ENCODE results near the gene DKK3. TPM values are rescaled to one million over a fixed set of nuclear protein-coding genes. Genes with fewer than 3 reads are reported as not detected.

The DKK3 gene
- 223 and 521 TPM in 2 replicates for total RNA-seq

DNA sequence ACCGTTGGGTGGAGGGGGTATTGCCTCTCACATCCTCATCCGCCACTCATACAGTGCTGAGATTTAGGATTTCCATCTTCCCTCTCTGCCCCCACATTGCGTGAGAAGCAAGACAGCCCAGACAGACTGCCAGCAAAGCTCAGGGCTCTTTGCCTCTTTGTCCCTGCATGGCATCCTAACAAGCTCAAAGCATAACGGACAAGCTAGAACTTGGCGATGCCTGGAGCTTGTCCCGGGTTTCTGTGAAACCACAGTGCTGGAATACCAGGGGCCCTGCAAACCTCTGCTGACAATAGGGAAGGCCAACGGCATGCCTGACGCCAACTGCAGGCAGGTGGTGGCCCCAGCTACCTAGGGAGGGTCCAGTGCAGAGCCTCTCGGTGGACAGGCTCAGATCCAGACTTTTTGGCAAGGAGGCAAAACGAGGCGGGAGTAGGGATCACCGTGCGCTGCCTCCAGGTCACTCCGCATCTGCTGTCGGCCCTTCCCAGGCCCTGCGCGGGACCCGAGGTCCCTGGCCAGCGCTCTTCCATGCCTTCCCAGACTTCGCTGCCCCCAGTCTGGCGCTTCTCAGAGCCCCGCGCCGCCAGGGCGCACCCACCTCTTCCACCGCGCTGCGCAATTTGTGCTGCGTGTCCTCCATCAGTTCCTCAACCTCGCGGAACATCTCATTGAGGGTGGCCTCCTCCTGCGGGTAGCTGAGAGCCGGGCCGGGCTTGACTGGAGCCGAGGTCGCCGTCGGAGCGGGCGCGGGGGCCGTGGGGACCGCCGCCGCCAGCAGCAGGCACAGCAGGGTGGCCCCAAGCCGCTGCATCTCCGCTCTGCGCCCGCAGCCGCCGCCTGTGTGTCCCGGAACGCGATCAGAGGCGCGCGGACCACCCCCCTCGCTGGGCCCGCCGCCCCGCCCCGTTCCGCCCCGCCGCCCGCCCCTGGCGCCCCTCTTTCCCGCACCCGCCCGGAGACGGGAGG lies at the start of gene DKK3:
DKK3 (minus strand) TSS at position 858 of the 969 bp plus-strand sequence; CDS start at position 814, 44 bp downstream.

Other genes with a start within 250 kb of the DKK3 start
- gene USP47, start 166.7 kb downstream of the DKK3 start, total RNA-seq: 54.9 and 78.3 TPM in 2 replicates
- 136 and 138 TPM in 2 replicates for gene MICAL2, start 102.0 kb upstream of the DKK3 start, total RNA-seq